ENCODE results near the gene IL3. TPM values are rescaled to one million over a fixed set of nuclear protein-coding genes. Genes with fewer than 3 reads are reported as not detected.
"Not testable (repeated sequence)": the region's sequence is repeated elsewhere in the genome, so short reads cannot be mapped to it uniquely, and the experiment has no call there.

The IL3 gene
- total RNA-seq, 1 experiment from 2014 or later = not detected

GRCh38 chr5:132102944-132103331 lies 42.5 kb downstream of the IL3 start:
- in situ Hi-C loops (cut with HindIII; ENCODE audit: low sequenced_read_pairs) = no loop called here
- DNase-seq (ENCODE audit: low spot score) = no peak

- in situ Hi-C loops (cut with HindIII; ENCODE audit: low sequenced_read_pairs) = no loop called here
- DNase-seq (ENCODE audit: low spot score) = peak; percentile 54
Observed at GRCh38 chr5:132103332-132103951, 43.0 kb downstream of the IL3 start.

GRCh38 chr5:132103969-132104391 lies 43.5 kb downstream of the IL3 start:
- peak; percentile 88 for DNase-seq (ENCODE audit: low spot score)
- in situ Hi-C loops (cut with HindIII; ENCODE audit: low sequenced_read_pairs) = no loop called here

DNA sequence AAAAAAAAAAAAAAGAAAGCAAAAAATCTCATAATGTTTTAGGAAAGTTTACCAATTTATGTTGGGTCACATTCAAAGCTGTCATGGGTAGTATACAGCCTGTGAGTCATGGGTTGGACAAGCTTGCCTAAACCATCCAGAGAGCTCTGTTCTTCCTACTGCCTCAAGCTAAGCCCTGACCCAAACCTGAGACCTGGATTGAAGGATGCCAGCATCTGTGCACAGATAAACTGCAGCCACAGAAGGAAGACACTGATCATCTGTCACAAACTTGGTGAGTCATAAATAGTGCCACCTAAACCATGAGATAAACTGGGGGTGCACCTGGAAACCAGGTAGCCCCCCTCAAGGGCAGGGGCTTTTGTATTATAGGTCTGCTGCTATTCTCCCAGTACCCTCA lies 44.1 kb downstream of the IL3 start:
- in situ Hi-C loops (cut with HindIII; ENCODE audit: low sequenced_read_pairs) = no loop called here
- DNase-seq (ENCODE audit: low spot score) = no peak

- in situ Hi-C loops (cut with HindIII; ENCODE audit: low sequenced_read_pairs) = no loop called here
- DNase-seq (ENCODE audit: low spot score) = no peak
Observed at GRCh38 chr5:132105688-132106087, 45.2 kb downstream of the IL3 start.

GRCh38 chr5:132108495-132108894 lies 48.0 kb downstream of the IL3 start:
- in situ Hi-C loops (cut with HindIII; ENCODE audit: low sequenced_read_pairs); DNase-seq (ENCODE audit: low spot score): not testable (repeated sequence)

- in situ Hi-C loops (cut with HindIII; ENCODE audit: low sequenced_read_pairs); DNase-seq (ENCODE audit: low spot score): not testable (repeated sequence)
Observed at GRCh38 chr5:132108957-132109356, 48.5 kb downstream of the IL3 start.

GRCh38 chr5:132109494-132110053 lies 49.1 kb downstream of the IL3 start:
- in situ Hi-C loops (cut with HindIII; ENCODE audit: low sequenced_read_pairs) = no loop called here
- no peak for DNase-seq (ENCODE audit: low spot score)

DNA sequence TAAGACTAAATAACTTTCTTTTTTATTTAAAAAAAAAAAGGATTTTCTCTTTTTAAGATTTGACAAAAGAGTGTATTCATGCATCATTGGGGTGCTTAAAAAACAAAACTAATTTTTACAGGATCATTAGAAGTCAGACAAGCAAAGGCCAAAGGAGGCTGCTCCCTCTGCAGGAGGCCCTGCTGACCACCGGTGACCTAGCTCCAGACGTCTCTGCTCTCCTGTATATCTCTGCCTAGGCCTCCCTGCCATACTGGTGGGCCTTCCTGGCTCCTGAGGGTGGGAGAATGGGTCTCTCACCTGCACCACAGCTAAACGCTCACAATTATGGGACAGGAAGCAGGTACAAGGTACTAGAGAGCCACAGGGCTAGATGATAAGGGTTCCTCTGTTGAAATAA lies 49.7 kb downstream of the IL3 start:
- no peak for DNase-seq (ENCODE audit: low spot score)
- in situ Hi-C loops (cut with HindIII; ENCODE audit: low sequenced_read_pairs) = no loop called here

GRCh38 chr5:132110930-132111329 lies 50.5 kb downstream of the IL3 start:
- DNase-seq (ENCODE audit: low spot score) = no peak
- in situ Hi-C loops (cut with HindIII; ENCODE audit: low sequenced_read_pairs) = no loop called here

DNA sequence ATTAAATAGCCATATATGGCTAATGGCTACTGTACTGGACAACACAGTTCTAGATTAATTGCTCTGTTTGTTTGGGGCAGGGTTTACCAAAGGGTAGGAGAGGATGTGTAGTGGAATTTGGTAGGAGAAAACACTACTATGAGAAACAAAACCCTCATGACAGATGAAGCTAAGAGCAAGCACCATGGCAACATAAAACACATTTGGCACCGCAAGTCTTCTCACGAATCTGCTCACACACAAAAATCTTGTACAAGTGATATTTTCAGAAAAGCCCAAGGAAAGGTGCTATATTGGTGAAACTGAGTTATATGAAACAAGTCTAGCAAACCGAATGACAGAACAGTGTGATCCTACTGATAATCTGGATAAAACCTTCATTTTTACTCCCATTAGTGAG lies 51.7 kb downstream of the IL3 start:
- no peak for DNase-seq (ENCODE audit: low spot score)
- in situ Hi-C loops (cut with HindIII; ENCODE audit: low sequenced_read_pairs) = no loop called here

Other genes starting within 250 kb of the IL3 start
- not detected in 2 replicates for gene MEIKIN, start 115.0 kb upstream of the IL3 start, total RNA-seq (2014; rRNA removed; shearing (Covaris generic))
- 7.3 TPM in 1 of 2 replicates, not detected in the other for gene ACSL6, start 49.0 kb upstream of the IL3 start, total RNA-seq (2014; rRNA removed; shearing (Covaris generic))
- gene CSF2, start 13.1 kb downstream of the IL3 start, total RNA-seq (2014; rRNA removed; shearing (Covaris generic)) = not detected in 2 replicates
- gene P4HA2, start 167.2 kb downstream of the IL3 start, total RNA-seq (2014; rRNA removed; shearing (Covaris generic)) = 24.7 and 26.2 TPM in 2 replicates
- gene PDLIM4, start 197.0 kb downstream of the IL3 start, total RNA-seq (2014; rRNA removed; shearing (Covaris generic)) = not detected in 2 replicates
- 0.31 TPM in 1 of 2 replicates, not detected in the other for gene SLC22A4, start 233.7 kb downstream of the IL3 start, total RNA-seq (2014; rRNA removed; shearing (Covaris generic))

Data from G401 (cell line).